HepG2 (cell line): ENCODE results near the gene ENG. TPM values are rescaled to one million over a fixed set of nuclear protein-coding genes. Genes with fewer than 3 reads are reported as not detected.
A peak's percentile ranks its signal among the peaks of the same experiment; 100 is the strongest.

Source experiments
- ATAC-seq: fragments of 200-7000 bp; cut with Tn5 transposase; 3 replicates; pipeline ENCODE4 v1.9.1; 2020; ENCODE audit warnings: mild to moderate bottlenecking, moderate library complexity
- BruUV-seq: library from RNA; stranded (reverse); fragments of 400-500 nt; replicated peaks from 2 replicates; lab custom pipeline; 2021; lab: Mats Ljungman, UMichigan
- CTCF ChIA-PET: fragments of 300-600 bp; formaldehyde crosslinking; extraction: SDS; loops from one replicate; lab custom pipeline; 2021; ENCODE audit warnings: low total read pairs, inconsistent platforms, low intra/inter-chr PET ratio; lab: Yijun Ruan, JAX
- POLR2A ChIA-PET: fragments of 350-600 bp; sonication (Branson Sonifier 250); formaldehyde crosslinking; loops from one replicate; lab custom pipeline; 2020; ENCODE audit warnings: antibody characterized with exemption, inconsistent platforms; lab: Yijun Ruan, JAX
- DNase-seq: peaks from one replicate; pipeline ENCODE4 v3.0.0-alpha.2; 2015; ENCODE audit warnings: low spot score
- FAIRE-seq: peaks from 3 replicates; lab custom pipeline; 2011; peaks lifted over from hg19 to GRCh38; lab: Jason Lieb, UNC
- H2AFZ ChIP-seq: one replicate; pipeline ENCODE4 v1.6.1; 2011; ENCODE audit warnings: low read length, inconsistent platforms
- H3K27ac ChIP-seq: fragments of 300-600 bp; 3 replicates; pipeline ENCODE4 v1.8.0; 2011; ENCODE audit warnings: mixed run types, mild to moderate bottlenecking, mixed read lengths, low read length, inconsistent platforms; ENCODE audit not compliant: insufficient read depth; ENCODE audit errors: extremely low read length
- H3K27me3 ChIP-seq, 2 experiments: fragments of 200-600 bp in 1 of 2; 2 replicates in 1 of 2; 3 replicates in 1 of 2; pipeline versions ENCODE4 v1.6.0 to v1.8.0; 2011; ENCODE audit warnings: low read length in 2 of 2, mild to moderate bottlenecking in 2 of 2, moderate library complexity in 2 of 2, inconsistent platforms in 1 of 2; ENCODE audit not compliant: insufficient read depth in 2 of 2, control insufficient read depth in 1 of 2
- H3K36me3 ChIP-seq, 2 experiments: fragments of 200-600 bp in 1 of 2; replicated peaks in 1 of 2; 2 replicates in 1 of 2; 3 replicates in 1 of 2; pipeline versions ENCODE4 v1.5.1 to v1.8.0; 2011; ENCODE audit warnings: low read length in 2 of 2, inconsistent platforms in 1 of 2; ENCODE audit not compliant: insufficient read depth in 2 of 2, control insufficient read depth in 1 of 2
- H3K4me1 ChIP-seq: 2 replicates; pipeline ENCODE4 v1.5.1; 2012; ENCODE audit warnings: low read length, inconsistent platforms; ENCODE audit not compliant: insufficient read depth
- H3K4me2 ChIP-seq: 2 replicates; pipeline ENCODE4 v1.6.0; 2011; ENCODE audit warnings: low read depth, low read length, inconsistent platforms
- H3K4me3 ChIP-seq, 3 experiments: fragments of 200-600 bp in 1 of 3; sonication (generic), shearing (Covaris generic) in 1 of 3; replicated peaks in 1 of 3; 2 replicates each; pipeline ENCODE4 v1.5.1; 2011 to 2016; ENCODE audit warnings: low read length in 3 of 3, inconsistent platforms in 2 of 3, low read depth in 2 of 3, mild to moderate bottlenecking in 2 of 3, control low read depth in 1 of 3, mixed read lengths in 1 of 3; ENCODE audit not compliant: insufficient read depth in 1 of 3
- H3K79me2 ChIP-seq: one replicate; pipeline ENCODE4 v1.6.1; 2011; ENCODE audit warnings: low read length, inconsistent platforms; ENCODE audit not compliant: insufficient read depth
- H3K9ac ChIP-seq: 2 replicates; pipeline ENCODE4 v1.6.0; 2011; ENCODE audit warnings: mild to moderate bottlenecking, low read depth, low read length, inconsistent platforms; ENCODE audit not compliant: insufficient read depth
- H3K9me3 ChIP-seq: 2 replicates; pipeline ENCODE4 v1.5.1; 2012; ENCODE audit warnings: mild to moderate bottlenecking, low read length
- H4K20me1 ChIP-seq: 2 replicates; pipeline ENCODE4 v1.6.0; 2011; ENCODE audit warnings: inconsistent platforms, mild to moderate bottlenecking, low read length, moderate library complexity; ENCODE audit not compliant: insufficient read depth
- CHCHD3 ChIP-seq: sonication (generic); formaldehyde crosslinking; IDR thresholded peaks from 2 replicates; pipeline ENCODE4 v1.8.0; 2022; ENCODE audit warnings: mild to moderate bottlenecking, missing genetic modification reagents, moderate library complexity
- KLF6 ChIP-seq: IDR thresholded peaks from 2 replicates; pipeline ENCODE4 v1.8.0; 2016; ENCODE audit warnings: missing biosample characterization, missing genetic modification reagents
- MBNL3 ChIP-seq: fragments of 250-450 bp; sonication (Bioruptor Pico); conservative IDR thresholded peaks from 2 replicates; pipeline ENCODE4 v1.8.0; 2022; ENCODE audit warnings: mild to moderate bottlenecking, inconsistent platforms
- TCF12 ChIP-seq, 2 experiments: fragments of 450-650 bp in 1 of 2; sonication (generic) in 1 of 2; formaldehyde crosslinking in 1 of 2; IDR thresholded peaks; 2 replicates each; pipeline versions ENCODE4 v1.6.1 to v1.8.0; 2017 to 2022; ENCODE audit warnings: antibody characterized with exemption in 1 of 2, mild to moderate bottlenecking in 1 of 2, missing genetic modification reagents in 1 of 2, moderate library complexity in 1 of 2
- ZNF280B ChIP-seq: sonication (generic); formaldehyde crosslinking; IDR thresholded peaks from 2 replicates; pipeline ENCODE4 v1.5.0; 2020; ENCODE audit warnings: missing genetic modification reagents, mild to moderate bottlenecking, borderline replicate concordance
- ZNF280D ChIP-seq: sonication (generic); formaldehyde crosslinking; IDR thresholded peaks from 2 replicates; pipeline ENCODE4 v1.5.1; 2020; ENCODE audit warnings: mild to moderate bottlenecking, missing genetic modification reagents
- ZNF768 ChIP-seq: sonication (generic); formaldehyde crosslinking; IDR thresholded peaks from 2 replicates; pipeline ENCODE4 v1.4.0; 2020; ENCODE audit warnings: missing genetic modification reagents
- WGBS: methylation state at CpG from one replicate; pipeline ENCODE4 v1.1.6; 2017; ENCODE audit warnings: low lambda C conversion rate; 5-methylcytosine and 5-hydroxymethylcytosine counted together
- in situ Hi-C: cut with HindIII; loops from 2 replicates; pipeline ENCODE4 v1.10.0; 2017; ENCODE audit warnings: low pct_unique_long_range_greater_than_20kb; ENCODE audit not compliant: extremely low pct_ligation_motif_present
- intact Hi-C: fragments of 100-400 bp; cut with micrococcal nuclease; formaldehyde crosslinking; loops from one replicate; pipeline ENCODE4 v1.10.0; 2022; ENCODE audit not compliant: unreplicated experiment
- polyA plus RNA-seq, 8 experiments: library from polyadenylated mRNA; depleted of rRNA in 3 of 8; stranded (reverse) in 7 of 8; unstranded in 1 of 8; fragments of >200 nt; fragmentation: Illumina TruSeq in 4 of 8; extraction: Trizol in 4 of 8; gene quantifications; 2 replicates each; pipeline versions ENCODE4 v1.2.1 to v1.2.3, GENCODE V29; 2011 to 2016; ENCODE audit warnings: low read depth in 4 of 8, missing spikeins in 1 of 8, mixed read lengths in 1 of 8; ENCODE audit not compliant: insufficient read depth in 1 of 8
- total RNA-seq, 5 experiments: library from RNA; depleted of rRNA; stranded (reverse); fragments of >200 nt; fragmentation: Illumina TruSeq; extraction: Trizol; gene quantifications; 2 replicates each; pipeline ENCODE4 v1.2.3, GENCODE V29; 2016; ENCODE audit warnings: low read depth in 1 of 5

ENG gene
- total and polyA plus RNA-seq, 2 of the 13 experiments (the other 11 are each of a cell fraction or from before 2014, with no cell fraction given): 0.02 to 1.1 TPM

- Histone ChIP-seq H2AFZ (no peak overlapping the region), H3K9me3 (no peaks in the 10 kb centered on the region), H4K20me1 (no peaks in the 10 kb centered on the region; the same call in 1 of the 2 replicates), H3K79me2 (peaks cover 15% of the 10 kb centered on the region), H3K9ac (peak overlapping the region; percentile 90), H3K36me3 (peaks cover 8 to 24% of the 10 kb centered on the region in 2 experiments; a peak in 4 of 5 replicates), H3K4me1 (peaks cover 36% of the 10 kb centered on the region), H3K27me3 (no peaks in the 10 kb centered on the region; a peak in 1 of 5 replicates), H3K27ac (peak overlapping the region; percentile 86), H3K4me2 (peak overlapping the region; percentile 97), H3K4me3 (peak overlapping the region; percentile 78 to 93 (median 84))
- DNase-seq: no peak
- ChIA-PET POLR2A (interaction anchor here (0.7 to 1.2 kb wide), 5 partner anchors 11 to 118 kb away, joined by 3 to 5 read pairs (median 5); partner anchors contain the start of gene CDK9), CTCF (interaction anchor here (1.7 kb wide), 1 partner anchor 22 kb away, joined by 3 read pairs; no protein-coding TSS in a partner anchor)
- intact Hi-C loops (loop anchor here (2.0 to 5.0 kb wide), 2 partner anchors 69 to 114 kb away; partner anchors contain the start of genes ST6GALNAC4 and TOR2A), in situ Hi-C loops (no loop called here)
- FAIRE-seq: no peak
- 24% methylated on average over 5 of the region's 18 CpGs for WGBS
- TSS peak; percentile 62 for BruUV-seq
- ATAC-seq: peak; percentile 2; the same call in 2 of the 3 replicates
- TF ChIP-seq TCF12 (IDR thresholded peaks at IDR 0.05): no peak
- no peak for TF ChIP-seq TCF12 (CRISPR knock-in tag; IDR thresholded peaks at IDR 0.05)
- TF ChIP-seq ZNF768: peak; percentile 16; the same call in 1 of the 2 replicates
- TF ChIP-seq ZNF280B (CRISPR knock-in tag): no peak
- TF ChIP-seq MBNL3 (CRISPR knock-in tag): no peak
- no peak for TF ChIP-seq CHCHD3 (CRISPR knock-in tag)
- TF ChIP-seq ZNF280D: no peak
- no peak for TF ChIP-seq KLF6 (CRISPR knock-in tag)
Observed at GRCh38 chr9:127803507-127804352, 50.7 kb downstream of the ENG start.
